Adrenal gland (tissue), 12 donors: Measurements from ENCODE around the gene CYB5D1. TPM values are rescaled to one million over a fixed set of nuclear protein-coding genes. Genes with fewer than 3 reads are reported as not detected.
A peak's percentile ranks its signal among the peaks of the same experiment; 100 is the strongest.

Source experiments
- DNase-seq, 7 donors: peaks; one replicate each; pipeline ENCODE4 v3.0.0-alpha.2; 2019 to 2020
- H3K27ac ChIP-seq, 5 donors: fragments of 200-600 bp; sonication (generic) in 4 of 5; 1 replicate in 3 of 5; 2 replicates in 2 of 5; pipeline versions ENCODE4 v1.5.1 to v1.8.0; 2016 to 2020; ENCODE audit warnings: mild to moderate bottlenecking in 1 of 5
- H3K27me3 ChIP-seq: fragments of 200-600 bp; 2 replicates; pipeline ENCODE4 v1.8.0; 2021
- H3K36me3 ChIP-seq, 2 donors: fragments of 200-600 bp; replicated peaks in 1 of 2; 1 replicate in 1 of 2; 2 replicates in 1 of 2; pipeline versions ENCODE4 v1.5.1 to v1.8.0; 2018 to 2022
- H3K4me1 ChIP-seq, 2 donors: fragments of 200-600 bp; replicated peaks in 1 of 2; 1 replicate in 1 of 2; 2 replicates in 1 of 2; pipeline versions ENCODE4 v1.5.1 to v1.8.0; 2018 to 2021
- H3K4me3 ChIP-seq, 4 donors: fragments of 200-600 bp; sonication (generic) in 3 of 4; one replicate each; pipeline ENCODE4 v1.5.1; 2016 to 2018
- H3K9me3 ChIP-seq, 3 donors: fragments of 200-600 bp; sonication (generic) in 1 of 3; replicated peaks in 1 of 3; 1 replicate in 2 of 3; 2 replicates in 1 of 3; pipeline versions ENCODE4 v1.5.1 to v1.8.0; 2016 to 2021
- CTCF ChIP-seq, 6 experiments: fragments of 450-650 bp in 4 of 6; fragments of 200-600 bp in 2 of 6; sonication (generic) in 1 of 6; IDR thresholded peaks; 1 replicate in 5 of 6; 2 replicates in 1 of 6; pipeline versions ENCODE4 v1.5.1 to v1.8.0; 2016 to 2021; ENCODE audit warnings: antibody characterized with exemption in 6 of 6, mild to moderate bottlenecking in 2 of 6, moderate library complexity in 1 of 6
- POLR2A ChIP-seq, 2 donors: fragments of 450-650 bp; IDR thresholded peaks; one replicate each; pipeline ENCODE4 v1.6.1; 2017; ENCODE audit warnings: antibody characterized with exemption in 2 of 2, mild to moderate bottlenecking in 2 of 2, moderate library complexity in 1 of 2
- WGBS, 4 donors: extraction: QIAGEN DNeasy Blood & Tissue Kit in 2 of 4; methylation state at CpG; one replicate each; pipeline versions ENCODE4 v1.1.5 to v1.1.7; 2013 to 2017; 5-methylcytosine and 5-hydroxymethylcytosine counted together
- intact Hi-C, 2 donors: fragments of 100-400 bp; cut with DNase I; formaldehyde crosslinking; loops; one replicate each; pipeline versions ENCODE4 v1.14.1 to v1.15.0; 2022 to 2023
- polyA plus RNA-seq, 3 donors: library from polyadenylated mRNA; stranded (reverse); fragments of 200-250 nt in 2 of 3; fragments of 350-450 nt in 1 of 3; fragmentation: Illumina TruSeq in 1 of 3; extraction: RNeasy Lipid Tissue Mini Kit (QIAGEN cat#74804) in 1 of 3; gene quantifications; one replicate each; pipeline ENCODE4 v1.2.3, GENCODE V29; 2013 to 2014
- total RNA-seq, 9 donors: library from RNA; depleted of rRNA in 4 of 9; stranded (reverse); fragments of >200 nt in 4 of 9; fragments of 120-200 nt in 1 of 9; fragmentation: NEBNext Ultra II Directional in 1 of 9; extraction: Animal tissue kit (Norgen Biotek cat#: 25700) in 1 of 9; gene quantifications; one replicate each; pipeline versions ENCODE4 v1.1.0 to v1.2.4, GENCODE V29; 2013 to 2023
- donor health status: healthy with polysubstance abuse.
- donor health status: Bipolar disorder and iron deficiency.
- donor health status: DM: yes; HTN: yes; CAD: no.
- donor health status: DM: no; HTN: no; CAD: no.
- donor health status: DM: no; HTN: no; CAD: no.
- donor health status: DM: yes; HTN: yes; CAD: no.

CYB5D1 gene
- total and polyA plus RNA-seq, 12 donors, result 6.5 to 36.8 (median 16.8) TPM

- 74 to 85% (median 79%) methylated on average over 5 to 7 of the region's 7 CpGs for WGBS, 4 donors
- Histone ChIP-seq H3K36me3 (no peaks in the 10 kb centered on the region), H3K4me1 (peaks cover 6 to 7% of the 10 kb centered on the region in 2 donors), H3K4me3 (no peak overlapping the region), H3K27me3 (no peaks in the 10 kb centered on the region), H3K27ac (no peak overlapping the region), H3K9me3 (no peaks in the 10 kb centered on the region)
- DNase-seq, result peak in 1 of 7 donors; percentile 19
- intact Hi-C loops, result no loop called here
- TF ChIP-seq CTCF (IDR thresholded peaks at IDR 0.05) (no peak), POLR2A (IDR thresholded peaks at IDR 0.05) (no peak)
Measured at GRCh38 chr17:7831233-7831632, 26.6 kb upstream of the CYB5D1 start.

- TF ChIP-seq POLR2A (IDR thresholded peaks at IDR 0.05), result no peak
- TF ChIP-seq CTCF (IDR thresholded peaks at IDR 0.05), result no peak
- intact Hi-C loops, result no loop called here
- Histone ChIP-seq H3K36me3 (no peaks in the 10 kb centered on the region), H3K4me1 (peaks cover 16 to 17% of the 10 kb centered on the region in 2 donors), H3K9me3 (no peaks in the 10 kb centered on the region), H3K4me3 (no peak overlapping the region), H3K27ac (no peak overlapping the region), H3K27me3 (no peaks in the 10 kb centered on the region)
- 81 to 90% (median 82%) methylated on average over 10 of the region's 10 CpGs for WGBS, 4 donors
- peak in 4 of 7 donors; percentile 17 to 25 (median 22) for DNase-seq
Measured at GRCh38 chr17:7832431-7832830, 25.4 kb upstream of the CYB5D1 start.

GRCh38 chr17:7833011-7833794, 24.6 kb upstream of the CYB5D1 start:
- Histone ChIP-seq H3K36me3 (no peaks in the 10 kb centered on the region), H3K27ac (peak overlapping the region in 4 of 5 donors; percentile 98 to 99 (median 98)), H3K27me3 (no peaks in the 10 kb centered on the region), H3K9me3 (no peaks in the 10 kb centered on the region), H3K4me1 (peaks cover 22% of the 10 kb centered on the region in 2 donors), H3K4me3 (peak overlapping the region in 2 of 4 donors; percentile 67 to 72)
- DNase-seq, result peak in 3 of 7 donors; percentile 33 to 44 (median 37)
- 40 to 46% (median 43%) methylated on average over 16 to 19 of the region's 19 CpGs for WGBS, 4 donors
- TF ChIP-seq POLR2A (IDR thresholded peaks at IDR 0.05) (no peak), CTCF (IDR thresholded peaks at IDR 0.05) (no peak)
- intact Hi-C loops, result no loop called here

GRCh38 chr17:7833795-7834541, 23.8 kb upstream of the CYB5D1 start, which contains the start of gene KDM6B:
TSS of gene KDM6B (plus strand) at chr17:7834217. CDS start at chr17:7845555, 11,338 bp downstream.
- intact Hi-C loops, result no loop called here
- H3K27me3 ChIP-seq, result no peaks in the 10 kb centered on the region
- H3K36me3 ChIP-seq, result no peaks in the 10 kb centered on the region
- peak within 1 kb of the TSS; percentile 98 to 99 (median 98) for H3K27ac ChIP-seq
- 0 to 1% (median 0%) methylated on average over 19 to 49 of the region's 49 CpGs for WGBS, 4 donors
- H3K9me3 ChIP-seq, result no peaks in the 10 kb centered on the region
- peak; percentile 92 to 97 (median 96) for DNase-seq
- TF ChIP-seq CTCF (IDR thresholded peaks at IDR 0.05) (peak in 1 of 6 experiments; percentile 2), POLR2A (IDR thresholded peaks at IDR 0.05) (peak; percentile 6 to 77)
- H3K4me1 ChIP-seq, result peaks cover 22 to 26% of the 10 kb centered on the region in 2 donors
- H3K4me3 ChIP-seq, result peak within 1 kb of the TSS; percentile 67 to 76 (median 74)
